SK-N-DZ (cell line): ENCODE measurements around the gene KCTD1.

Experiments
- DNase-seq: peaks from one replicate; pipeline ENCODE4 v3.0.0-alpha.2; 2015; ENCODE audit warnings: low spot score

Gene KCTD1

GRCh38 chr18:26429535-26430226 lies 118.7 kb downstream of the KCTD1 start:
- DNase-seq, result peak; percentile 44

- DNase-seq, result peak; percentile 61
These were observed 123.2 kb downstream of the KCTD1 start for GRCh38 chr18:26425148-26425531.

GRCh38 chr18:26424428-26425147 lies 123.8 kb downstream of the KCTD1 start:
- DNase-seq, result no peak

GRCh38 chr18:26422472-26423162 lies 125.7 kb downstream of the KCTD1 start:
- DNase-seq, result no peak

- DNase-seq, result no peak
These were observed 126.4 kb downstream of the KCTD1 start for GRCh38 chr18:26421931-26422330.

- DNase-seq, result no peak
These were observed 126.8 kb downstream of the KCTD1 start for GRCh38 chr18:26421503-26421902.

GRCh38 chr18:26419746-26420145 lies 128.6 kb downstream of the KCTD1 start:
- DNase-seq, result no peak

GRCh38 chr18:26418225-26418624 lies 130.1 kb downstream of the KCTD1 start:
- DNase-seq, result no peak

- DNase-seq, result no peak
These were observed 131.2 kb downstream of the KCTD1 start for GRCh38 chr18:26417190-26417589.

- DNase-seq, result no peak
These were observed 131.7 kb downstream of the KCTD1 start for GRCh38 chr18:26416652-26417150.

- no peak for DNase-seq
These were observed 132.7 kb downstream of the KCTD1 start for GRCh38 chr18:26415631-26416030.

- no peak for DNase-seq
These were observed 133.4 kb downstream of the KCTD1 start for GRCh38 chr18:26414901-26415440.

GRCh38 chr18:26409091-26409490 lies 139.3 kb downstream of the KCTD1 start:
- no peak for DNase-seq

- no peak for DNase-seq
These were observed 140.4 kb downstream of the KCTD1 start for GRCh38 chr18:26407736-26408601.

- DNase-seq, result no peak
These were observed 141.4 kb downstream of the KCTD1 start for GRCh38 chr18:26406854-26407517.

GRCh38 chr18:26406324-26406723 lies 142.0 kb downstream of the KCTD1 start:
- DNase-seq, result no peak

- peak; percentile 58 for DNase-seq
These were observed 143.1 kb downstream of the KCTD1 start for GRCh38 chr18:26405190-26405801.
